GM21529 (cell line): Measurements from ENCODE around the gene ADAMTS3.
"Not testable (repeated sequence)": the region's sequence is repeated elsewhere in the genome, so short reads cannot be mapped to it uniquely, and the experiment has no call there.

Experiments used
- ATAC-seq: cut with Tn5 transposase; IDR thresholded peaks from one replicate; pipeline ENCODE4 v1.9.1; 2021; ENCODE audit not compliant: unreplicated experiment

ADAMTS3 gene

DNA sequence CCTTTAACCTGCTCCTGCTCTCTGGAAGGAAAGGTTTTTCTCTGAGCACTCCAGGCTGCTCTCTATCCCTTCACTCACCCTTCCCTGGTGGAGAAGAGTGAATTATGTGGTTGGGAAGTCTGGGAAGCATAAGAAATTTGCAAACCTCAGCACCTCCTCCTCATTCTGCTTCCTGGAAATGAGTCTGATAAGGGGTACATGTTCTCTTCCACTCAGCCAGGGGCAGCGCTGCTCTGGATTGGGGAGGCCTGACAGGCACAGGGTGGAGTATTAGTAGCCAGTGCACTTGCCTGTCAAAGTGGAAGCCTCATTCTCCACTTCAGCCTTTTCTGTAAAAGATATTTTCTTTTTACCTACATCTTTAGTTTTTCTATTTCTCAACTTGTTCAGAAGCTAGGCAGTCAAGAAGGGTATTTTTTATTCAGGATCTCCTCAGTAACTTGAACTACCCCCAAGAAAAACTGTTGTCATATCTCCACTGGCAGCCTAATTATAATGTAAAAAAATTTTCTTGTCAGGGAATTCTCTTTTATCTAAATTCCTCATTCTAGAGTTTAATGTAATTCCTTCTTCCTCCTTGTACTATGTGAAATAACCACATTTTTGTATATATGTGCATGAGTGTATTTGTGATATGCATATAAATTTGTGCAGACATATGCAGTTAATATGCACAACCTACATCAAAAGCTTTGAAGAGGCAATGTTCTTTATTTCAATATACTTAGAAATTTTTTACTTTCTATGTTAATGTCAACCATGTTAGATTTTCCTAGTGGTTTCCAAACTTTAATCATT is 15.3 kb downstream of the ADAMTS3 start:
- no peak for ATAC-seq

DNA sequence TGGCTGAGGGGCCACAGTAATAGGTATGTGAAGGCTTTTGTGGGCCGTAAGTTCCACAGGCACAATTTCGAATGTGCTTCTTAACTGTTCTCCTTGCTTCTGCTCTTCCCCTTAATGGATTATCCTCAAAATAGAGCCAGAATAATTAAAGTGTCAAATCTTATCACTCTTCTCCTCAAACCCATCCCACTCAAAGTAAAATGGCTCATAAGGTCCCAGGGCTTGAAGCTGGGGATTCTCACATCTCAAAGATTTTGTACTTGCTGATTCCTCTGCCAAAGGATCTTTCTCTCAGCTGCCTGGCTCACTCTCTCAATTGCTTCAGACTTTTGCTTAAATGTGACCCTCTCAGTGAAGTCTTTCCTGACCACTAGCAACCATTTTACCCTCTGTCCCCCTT is 16.6 kb downstream of the ADAMTS3 start:
- no peak for ATAC-seq

DNA sequence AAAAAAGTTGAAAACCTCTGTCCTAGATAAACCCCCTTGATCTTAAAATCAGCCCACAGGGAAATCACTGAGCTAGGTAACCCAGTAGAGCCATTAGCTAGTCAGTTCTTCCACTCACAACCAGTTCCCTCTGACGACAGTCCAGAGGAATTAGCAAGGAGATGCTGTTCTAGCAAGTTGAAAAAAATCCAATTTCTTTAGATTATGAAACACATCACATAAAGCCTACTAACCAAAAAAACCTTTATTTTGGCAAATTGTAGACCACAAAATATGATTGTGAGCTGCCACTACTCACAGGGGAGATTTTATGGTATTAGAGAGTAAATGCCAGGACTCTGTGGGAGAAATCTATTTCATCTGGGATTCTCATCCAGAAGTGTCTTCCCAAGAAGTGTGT is 22.6 kb downstream of the ADAMTS3 start:
- no peak for ATAC-seq

DNA sequence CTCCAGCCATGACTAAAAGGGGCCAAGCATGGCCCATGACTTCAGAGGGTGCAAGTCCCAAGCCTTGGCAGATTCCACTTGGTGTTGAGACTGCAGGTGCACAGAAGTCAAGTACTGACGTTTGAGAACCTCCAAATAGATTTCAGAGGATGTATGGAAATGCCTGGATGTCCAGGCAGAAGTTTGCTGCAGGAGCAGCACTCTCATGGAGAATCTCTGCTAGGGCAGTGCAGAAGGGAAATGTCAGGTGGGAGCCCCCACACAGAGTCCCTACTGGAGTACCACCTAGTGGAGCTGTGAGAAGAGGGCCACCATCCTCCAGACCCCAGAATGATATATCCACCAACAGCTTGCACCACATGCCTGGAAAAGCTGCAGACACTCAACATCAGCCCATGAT is 28.3 kb downstream of the ADAMTS3 start:
- not testable (repeated sequence) for ATAC-seq

DNA sequence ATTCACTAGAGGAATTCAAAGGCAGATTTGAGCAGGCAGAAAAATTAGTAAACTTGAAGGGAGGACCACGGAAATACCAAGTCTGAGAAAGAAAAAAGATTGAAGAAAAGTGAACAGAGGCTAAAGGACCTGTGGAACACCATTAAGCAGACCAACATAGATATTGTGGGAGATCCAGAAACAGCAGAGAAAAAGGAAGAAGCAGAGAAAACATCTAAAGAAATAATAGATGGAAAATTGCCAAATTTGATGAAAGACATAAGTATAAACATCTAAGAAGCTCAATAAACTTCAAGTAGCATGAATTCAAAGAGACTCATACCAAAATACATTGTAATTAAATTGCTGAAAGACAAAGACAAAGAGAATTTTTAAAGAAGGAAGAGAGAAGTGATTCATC is 31.0 kb downstream of the ADAMTS3 start:
- no peak for ATAC-seq

DNA sequence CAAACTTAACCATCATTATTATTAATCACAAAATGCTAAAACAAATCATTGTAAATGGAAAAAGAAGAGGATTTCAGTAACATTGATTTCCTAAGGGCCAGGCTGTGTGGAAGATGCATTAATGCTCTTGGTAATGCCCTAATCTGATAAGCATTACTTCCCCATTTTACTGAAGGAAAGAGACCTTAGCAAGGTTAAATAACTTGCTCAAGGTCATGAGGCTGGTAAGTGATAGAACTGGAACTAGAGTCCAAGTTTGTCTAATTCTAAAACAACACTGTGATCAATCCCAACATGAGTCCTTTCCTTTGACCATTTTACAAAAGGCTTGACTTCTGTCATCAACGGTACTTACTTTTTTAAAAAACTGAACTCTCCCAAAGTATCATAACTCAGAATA is 32.6 kb downstream of the ADAMTS3 start:
- no peak for ATAC-seq

DNA sequence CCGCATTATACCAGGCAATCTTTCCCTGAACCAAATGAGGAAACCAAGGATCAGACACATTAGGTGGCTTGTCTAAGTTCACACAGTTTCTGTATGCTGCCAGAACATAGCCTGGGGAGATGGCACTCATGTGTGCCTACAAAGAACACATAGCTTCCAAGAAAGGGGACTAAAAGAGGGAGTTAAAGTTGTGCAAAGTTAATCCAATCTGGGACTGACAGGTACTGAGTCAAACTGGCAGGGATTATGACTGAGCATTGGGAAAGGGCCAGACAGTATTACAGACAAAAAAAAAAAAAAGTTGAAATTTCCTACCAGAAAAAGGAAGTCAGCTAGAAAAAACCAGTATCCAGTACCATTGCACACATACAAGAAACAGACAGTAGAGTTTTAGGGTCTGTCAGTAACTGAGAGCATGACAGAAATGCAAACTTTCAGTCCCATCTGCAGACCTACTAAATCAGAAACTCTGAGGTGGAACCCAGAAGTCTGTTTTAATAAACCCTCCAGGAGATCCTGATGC is 37.2 kb downstream of the ADAMTS3 start:
- no peak for ATAC-seq

DNA sequence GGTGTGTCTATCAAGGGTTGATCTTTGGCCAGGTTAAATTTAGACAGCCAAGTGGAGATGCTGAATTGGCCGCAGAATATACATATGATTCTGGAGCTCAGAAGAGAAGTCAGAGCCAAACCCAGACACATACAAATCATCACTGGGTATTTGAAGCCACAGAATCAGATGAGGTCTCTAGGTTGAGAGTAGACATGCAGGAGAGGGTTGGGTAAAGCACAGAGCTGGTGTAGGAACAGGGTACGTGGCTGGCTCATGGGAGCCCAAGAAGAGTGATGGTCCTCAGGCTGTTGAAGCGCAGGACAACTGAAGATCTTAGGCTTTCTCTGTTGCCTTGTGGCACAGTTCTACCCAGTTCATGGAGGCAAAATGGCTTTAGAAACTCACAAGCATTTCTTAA is 37.7 kb downstream of the ADAMTS3 start:
- ATAC-seq, result no peak

DNA sequence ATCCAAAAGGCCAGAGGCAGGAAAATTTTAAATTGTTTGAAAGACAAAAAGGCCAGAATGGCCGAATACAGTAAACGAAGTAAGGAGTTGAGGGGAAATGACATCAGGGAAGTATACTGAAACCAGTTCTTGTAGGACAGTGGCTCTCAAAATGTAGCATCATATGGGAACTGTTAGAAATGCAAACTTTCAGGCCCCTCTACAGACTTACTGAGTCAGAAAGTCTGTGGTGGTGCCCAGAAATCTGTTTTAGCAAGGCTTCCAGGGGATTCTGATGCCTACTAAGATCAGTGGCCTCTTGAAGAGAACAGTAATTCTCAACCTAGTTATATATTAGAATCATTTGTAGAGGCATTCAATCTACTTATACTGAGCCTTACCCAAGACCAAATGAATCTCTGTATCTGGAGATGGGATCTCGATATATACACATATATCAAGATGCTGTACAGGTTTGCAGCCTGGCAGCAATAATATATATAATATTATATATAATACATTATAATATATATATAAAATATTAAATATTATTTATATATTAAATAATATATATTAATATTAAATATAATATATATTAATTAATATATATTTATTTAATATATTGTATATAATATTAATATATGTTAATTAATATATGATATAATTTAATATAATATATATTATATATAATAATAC is 39.7 kb downstream of the ADAMTS3 start:
- no peak for ATAC-seq

DNA sequence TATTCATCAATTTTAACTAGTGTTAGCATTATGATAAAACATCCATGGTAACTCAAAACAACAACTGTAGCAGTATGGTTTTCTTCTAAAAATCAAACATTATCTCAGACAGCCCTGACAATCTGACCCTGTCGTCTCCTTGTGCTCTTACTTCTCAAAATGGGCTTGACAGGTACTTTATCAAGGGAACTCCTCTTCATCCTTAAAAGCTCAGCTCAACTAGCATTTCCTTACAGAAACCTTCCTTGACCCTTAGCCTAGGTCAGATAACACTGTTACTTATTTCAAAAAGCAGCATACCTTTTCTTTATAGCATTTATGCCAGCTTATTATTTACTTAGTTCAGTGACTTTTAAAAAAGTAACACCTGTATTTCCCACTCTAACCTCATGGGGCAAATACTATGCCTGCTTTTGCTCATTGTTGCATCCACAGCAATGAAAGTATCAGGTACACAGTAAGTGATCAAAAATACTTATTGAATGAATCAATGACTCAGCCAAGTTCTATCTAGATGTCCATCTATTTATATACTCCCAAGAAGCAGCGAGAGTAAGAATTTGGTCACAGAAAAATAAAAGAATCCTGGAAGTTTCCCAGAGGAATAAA is 41.9 kb downstream of the ADAMTS3 start:
- ATAC-seq, result no peak

DNA sequence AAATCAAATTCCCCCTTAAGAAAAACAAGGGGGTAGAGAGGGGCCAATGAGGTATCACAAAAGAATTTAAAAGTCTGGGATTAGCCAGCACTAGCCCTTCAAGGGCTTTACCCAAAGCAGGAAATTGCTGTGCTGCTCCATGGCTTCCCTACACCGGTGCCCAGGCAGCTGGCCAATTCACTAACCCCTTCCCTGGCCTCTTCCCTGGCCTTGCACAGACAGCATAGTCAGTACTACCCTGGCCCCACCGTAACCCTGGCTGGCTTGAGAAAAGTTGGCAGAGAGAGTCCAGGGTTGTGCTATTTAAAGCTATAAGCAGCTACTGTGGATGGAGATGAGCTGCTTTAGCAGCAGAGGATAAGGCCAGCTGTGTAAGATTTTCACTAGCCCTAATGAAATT is 43.1 kb downstream of the ADAMTS3 start:
- no peak for ATAC-seq

DNA sequence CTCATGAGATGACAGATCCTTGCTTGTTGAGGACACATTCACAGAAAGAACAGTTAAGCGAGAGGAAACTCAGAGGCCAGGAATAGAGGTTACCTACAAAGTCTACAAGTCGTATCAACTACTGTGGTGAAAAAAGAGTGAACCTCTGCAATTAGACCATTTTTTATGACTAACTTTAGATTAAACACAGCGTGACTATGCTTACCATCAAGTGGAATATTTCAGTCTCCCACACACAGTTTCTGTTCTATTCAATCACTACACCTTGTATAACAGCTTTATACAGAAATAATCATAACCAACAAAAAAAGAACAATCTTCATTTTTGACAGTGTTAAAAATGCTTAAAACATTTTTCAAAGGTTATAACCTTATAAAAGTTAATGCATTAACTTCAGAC is 46.6 kb downstream of the ADAMTS3 start:
- ATAC-seq, result no peak

DNA sequence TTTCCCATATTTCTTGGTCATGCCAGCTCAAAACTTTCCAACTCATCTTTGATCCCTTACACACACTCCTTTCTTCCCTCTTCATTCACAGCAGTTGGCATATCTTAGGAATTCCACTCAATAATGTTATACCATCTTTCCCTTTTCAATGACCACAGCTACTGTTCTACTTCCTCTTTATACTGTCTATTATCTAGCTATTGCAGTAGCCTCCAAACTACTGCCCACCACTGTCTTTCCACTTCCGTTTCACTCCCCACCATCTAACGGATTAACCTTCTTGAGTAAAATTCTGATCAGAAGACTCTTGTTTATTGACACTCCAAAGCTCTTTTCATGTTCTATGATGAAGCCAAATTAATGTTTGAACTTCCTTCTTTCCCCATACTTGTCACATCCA is 55.8 kb downstream of the ADAMTS3 start:
- ATAC-seq, result no peak

DNA sequence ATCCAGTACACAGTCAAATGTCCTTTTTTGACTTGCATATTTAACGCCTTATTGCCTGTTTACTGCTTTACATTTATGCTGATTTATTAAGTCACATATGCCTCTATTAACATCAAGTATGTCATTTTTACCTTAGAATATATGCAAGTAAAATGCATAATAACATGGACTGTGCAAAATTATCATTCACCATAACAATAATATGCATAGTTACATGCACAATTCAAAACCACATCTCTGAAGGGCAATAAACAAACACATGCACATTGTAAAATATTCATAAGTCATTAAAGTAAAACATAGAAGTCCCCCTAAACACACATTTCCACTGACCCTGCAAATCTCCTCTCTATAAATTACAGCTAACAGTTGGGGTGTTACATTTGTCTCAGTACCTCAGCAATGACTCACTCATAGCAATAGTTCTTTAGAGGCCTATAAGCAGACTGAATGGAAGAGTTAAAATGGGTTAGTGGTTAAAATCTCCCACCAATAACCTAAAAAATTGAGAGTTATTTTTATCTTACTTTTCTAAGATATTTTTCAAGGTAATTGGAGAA is 61.1 kb downstream of the ADAMTS3 start:
- ATAC-seq, result no peak

DNA sequence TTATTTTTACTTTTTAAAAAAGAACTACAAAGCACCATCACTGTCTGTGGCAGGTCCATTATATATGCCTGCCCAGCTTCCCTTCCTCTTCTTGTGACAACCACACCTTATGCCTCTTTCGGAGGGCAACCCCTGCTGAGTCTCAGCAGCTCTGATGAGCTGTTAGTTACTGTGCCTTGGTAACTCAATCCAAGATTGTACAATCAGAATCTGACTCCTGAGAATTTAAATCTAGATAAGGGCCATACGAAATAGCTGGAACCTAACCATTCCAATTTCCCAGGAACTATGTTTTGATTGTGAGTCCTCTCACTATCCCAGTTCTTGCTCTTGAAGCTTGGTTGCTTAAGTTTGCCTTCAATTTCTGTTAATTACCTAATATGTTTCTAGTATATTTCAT is 61.9 kb downstream of the ADAMTS3 start:
- no peak for ATAC-seq

DNA sequence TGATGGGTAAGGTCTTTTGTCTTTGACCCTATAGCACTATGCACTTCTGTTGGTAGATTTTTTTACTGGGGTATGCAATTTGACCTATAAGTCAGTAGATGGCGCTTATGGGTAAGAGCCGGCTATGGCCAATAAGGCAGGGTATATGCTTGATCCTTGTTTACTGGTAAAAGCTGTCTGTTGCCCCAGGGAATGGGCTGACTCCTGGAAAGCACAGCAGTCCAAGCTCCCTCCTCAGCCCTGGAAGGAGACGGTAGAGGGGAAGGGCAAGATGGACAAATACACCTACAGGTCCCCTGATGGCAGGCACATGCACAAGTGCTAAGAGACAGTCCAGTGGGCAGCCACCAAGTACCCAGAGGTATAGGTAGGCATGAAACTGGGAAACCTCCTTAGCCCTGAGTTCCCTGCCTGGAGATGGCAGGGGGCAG is 63.7 kb downstream of the ADAMTS3 start:
- peak; percentile 86 for ATAC-seq

DNA sequence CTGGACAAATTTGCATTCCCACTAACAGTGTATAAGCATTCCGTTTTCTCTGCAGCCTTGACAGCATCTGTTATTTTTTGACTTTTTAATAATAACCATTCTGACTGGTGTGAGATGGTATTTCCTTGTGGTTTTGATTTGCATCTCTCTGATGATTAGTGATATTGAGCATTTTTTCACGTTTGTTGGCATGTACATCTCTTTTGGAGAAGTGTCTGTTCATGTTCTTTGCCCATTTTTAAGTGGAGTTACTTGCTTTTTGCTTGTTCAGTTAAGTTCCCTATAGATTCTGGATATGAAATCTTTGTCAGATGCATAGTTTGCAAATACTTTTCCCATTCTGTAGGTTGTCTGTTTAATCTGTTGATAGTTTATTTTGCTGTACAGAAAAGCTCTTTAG is 68.8 kb downstream of the ADAMTS3 start:
- no peak for ATAC-seq

DNA sequence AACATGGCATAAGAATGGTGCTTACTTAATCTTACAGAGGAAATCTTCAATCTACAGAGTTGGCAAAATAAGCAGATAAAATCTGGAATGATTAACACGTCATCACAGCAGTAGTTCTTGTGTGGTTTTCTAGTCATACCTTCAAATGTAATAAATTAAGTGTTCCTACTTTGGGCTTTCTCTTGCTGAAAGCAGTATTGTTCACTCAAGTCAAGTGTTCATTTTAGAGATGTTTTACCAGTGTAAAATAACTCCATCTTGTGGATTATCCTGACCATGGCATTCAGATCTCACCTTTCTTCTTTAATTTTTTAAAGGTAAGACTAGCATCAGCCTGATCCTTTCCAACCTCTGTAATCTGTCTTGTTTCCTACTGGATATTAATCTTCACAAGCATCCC is 72.9 kb downstream of the ADAMTS3 start:
- no peak for ATAC-seq

DNA sequence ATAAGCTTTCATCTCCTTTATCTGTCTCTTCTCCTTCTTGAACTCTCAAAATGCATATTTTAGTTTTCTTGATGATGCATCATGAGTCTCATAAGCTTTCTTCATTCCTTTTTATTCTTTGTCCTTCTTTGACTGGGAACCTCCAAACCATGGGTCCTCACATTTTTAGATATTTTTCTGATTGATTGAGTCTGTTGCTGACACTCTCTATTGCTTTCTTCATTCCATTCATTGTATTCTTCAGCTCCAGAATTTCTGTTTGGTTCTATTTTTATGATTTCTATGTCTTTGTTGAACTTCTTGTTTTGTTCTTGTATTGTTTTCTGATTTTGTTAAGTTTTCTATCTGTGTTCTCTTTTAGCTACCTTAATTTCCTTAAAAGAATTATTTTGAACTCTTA is 74.9 kb downstream of the ADAMTS3 start:
- no peak for ATAC-seq

DNA sequence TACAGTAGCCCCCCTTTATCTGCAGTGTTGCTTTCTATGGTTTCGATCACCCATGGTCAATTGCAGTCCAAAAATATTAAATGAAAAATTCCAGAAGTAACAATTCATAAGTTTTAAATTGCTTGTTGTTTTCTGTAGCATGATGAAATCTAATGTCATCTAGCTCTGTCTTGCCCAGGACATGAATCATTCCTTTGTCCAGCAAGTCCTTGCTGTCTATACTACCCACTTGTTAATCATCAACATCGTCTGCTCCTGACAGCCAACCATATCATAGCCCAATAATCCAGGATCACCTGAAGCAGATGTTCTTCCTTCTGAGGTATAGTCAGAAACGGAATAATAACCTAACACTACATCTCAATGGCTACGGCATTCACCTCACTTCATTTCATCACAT is 79.8 kb downstream of the ADAMTS3 start:
- ATAC-seq, result no peak

DNA sequence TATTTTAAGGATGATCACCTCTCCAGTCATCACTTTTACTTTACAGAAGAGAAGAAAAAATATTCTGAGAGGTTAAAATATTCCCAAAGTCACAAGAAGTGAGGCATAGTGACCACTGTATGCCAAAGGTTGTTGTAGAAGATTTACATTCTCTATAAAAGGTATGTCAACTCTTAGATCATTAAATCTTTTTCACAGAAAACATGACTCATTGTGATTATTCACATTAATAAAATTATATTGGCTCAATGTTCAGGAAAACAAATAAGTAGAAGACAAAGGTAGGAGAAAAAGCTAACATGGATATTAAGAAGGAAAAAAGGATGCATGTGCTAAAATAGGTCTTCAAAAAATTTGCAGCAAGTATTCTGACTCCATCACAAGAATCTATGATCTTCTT is 82.0 kb downstream of the ADAMTS3 start:
- ATAC-seq, result no peak

DNA sequence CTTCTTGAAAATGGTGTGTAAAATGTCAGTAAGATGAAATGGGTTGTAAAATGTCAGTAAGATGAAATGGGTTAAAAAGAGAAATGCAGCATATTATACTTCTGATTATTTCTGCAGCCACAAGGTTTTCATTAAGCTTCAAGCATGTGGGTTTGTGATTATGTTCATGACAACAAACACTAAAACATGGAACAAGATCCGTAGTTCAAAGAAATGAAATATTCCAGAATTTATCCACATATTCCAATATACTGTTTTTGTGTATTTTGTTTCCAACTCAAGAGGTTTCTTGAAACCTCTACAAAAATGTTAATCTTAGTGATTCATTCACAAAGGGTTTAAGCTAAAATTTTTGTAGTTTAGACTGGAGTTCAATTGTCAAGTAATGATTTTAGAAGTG is 84.0 kb downstream of the ADAMTS3 start:
- no peak for ATAC-seq
